ELR (cell line): ENCODE results near the gene CD2AP.
"Not testable (repeated sequence)": the region's sequence is repeated elsewhere in the genome, so short reads cannot be mapped to it uniquely, and the experiment has no call there.

ENCODE experiments used
- DNase-seq: peaks from one replicate; pipeline ENCODE4 v3.0.0-alpha.2; 2015; ENCODE audit warnings: low read depth

CD2AP gene

DNA sequence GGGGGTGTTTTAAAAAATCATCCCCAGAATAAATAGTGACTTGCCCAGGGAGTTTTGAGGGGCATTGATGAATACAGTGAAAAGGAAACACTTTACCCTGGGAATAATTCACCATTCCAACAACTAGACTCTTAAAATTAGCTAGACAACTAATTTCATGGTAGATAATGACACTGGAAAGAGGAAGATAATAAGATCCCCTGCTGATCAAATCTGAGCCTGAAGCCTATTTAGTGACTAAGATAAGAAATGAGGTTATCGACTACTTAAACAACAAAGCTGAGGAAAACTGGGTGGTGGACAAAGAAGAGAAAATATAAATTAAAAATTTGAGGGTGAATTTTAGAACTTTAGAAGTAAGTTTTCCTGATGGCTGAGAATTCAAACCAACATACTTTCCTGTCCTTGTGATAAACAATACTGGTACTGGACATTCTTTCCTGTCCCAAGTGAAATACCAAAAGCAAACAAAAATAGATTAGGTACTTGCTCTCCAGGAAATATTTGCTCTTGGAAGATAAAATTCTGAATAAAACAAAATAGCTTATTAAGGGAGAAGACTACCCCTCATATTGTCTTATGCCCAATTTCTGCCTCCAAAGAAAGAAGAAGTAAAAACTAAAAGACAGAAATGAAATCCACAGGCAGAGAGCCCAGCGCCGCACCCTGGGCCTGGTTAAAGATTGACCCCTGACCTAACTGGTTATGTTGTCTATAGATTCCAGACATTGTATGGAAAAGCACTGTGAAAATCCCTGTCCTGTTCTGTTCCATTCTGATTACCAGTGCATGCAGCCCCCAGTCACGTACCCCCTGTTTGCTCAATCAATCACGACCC is 156.8 kb downstream of the CD2AP start:
- DNase-seq, result no peak

DNA sequence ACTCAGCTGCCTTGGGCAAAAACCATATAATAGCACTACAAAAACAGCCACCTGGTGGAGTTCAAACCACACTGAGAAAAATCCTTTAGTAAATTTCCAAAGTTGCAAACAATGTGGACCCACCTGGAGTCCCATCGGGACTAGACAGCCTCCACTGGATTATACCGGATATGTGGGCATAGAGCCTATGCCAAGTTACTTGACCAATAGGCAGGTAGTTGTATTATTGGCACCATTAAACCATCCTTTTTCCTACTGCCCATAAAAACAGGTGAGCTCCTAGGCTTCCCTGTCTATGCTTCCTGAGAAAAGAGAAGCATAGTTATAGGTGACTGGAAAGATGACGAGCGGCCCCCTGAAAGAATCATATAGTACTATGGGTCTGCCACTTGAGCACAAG is 169.1 kb downstream of the CD2AP start:
- DNase-seq, result no peak

DNA sequence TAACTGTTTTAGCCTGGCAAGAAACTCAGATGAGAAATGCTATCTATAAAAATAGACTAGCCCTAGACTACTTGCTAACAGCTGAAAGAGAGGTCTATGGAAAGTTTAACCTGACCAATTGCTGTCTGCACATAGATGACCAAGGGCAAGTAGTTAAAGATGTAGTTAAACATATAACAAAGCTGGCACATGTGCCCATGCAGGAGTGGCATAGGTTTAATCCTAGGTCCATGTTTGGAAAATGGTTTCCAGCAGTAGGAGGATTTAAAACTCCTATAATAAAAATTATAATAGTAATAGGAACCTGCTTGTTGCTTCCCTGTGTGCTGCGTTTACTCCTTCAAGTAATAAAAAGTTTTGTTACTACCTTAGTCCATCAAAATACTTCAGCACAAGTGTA is 169.6 kb downstream of the CD2AP start:
- no peak for DNase-seq

DNA sequence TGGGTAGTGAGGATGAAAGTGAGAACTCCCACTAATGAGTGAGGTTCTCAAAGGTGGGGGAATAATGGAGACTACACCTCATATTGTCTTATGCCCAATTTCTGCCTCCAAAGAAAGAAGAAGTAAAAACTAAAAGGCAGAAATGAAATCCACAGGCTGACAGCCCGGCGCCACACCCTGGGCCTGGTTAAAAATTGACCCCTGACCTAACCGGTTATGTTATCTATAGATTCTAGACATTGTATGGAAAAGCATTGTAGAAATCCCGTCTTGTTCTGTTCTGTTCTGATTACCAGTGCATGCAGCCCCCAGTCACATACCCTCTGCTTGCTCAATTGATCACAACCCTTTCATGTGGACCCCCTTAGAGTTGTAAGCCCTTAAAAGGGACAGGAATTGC is 170.0 kb downstream of the CD2AP start:
- not testable (repeated sequence) for DNase-seq

DNA sequence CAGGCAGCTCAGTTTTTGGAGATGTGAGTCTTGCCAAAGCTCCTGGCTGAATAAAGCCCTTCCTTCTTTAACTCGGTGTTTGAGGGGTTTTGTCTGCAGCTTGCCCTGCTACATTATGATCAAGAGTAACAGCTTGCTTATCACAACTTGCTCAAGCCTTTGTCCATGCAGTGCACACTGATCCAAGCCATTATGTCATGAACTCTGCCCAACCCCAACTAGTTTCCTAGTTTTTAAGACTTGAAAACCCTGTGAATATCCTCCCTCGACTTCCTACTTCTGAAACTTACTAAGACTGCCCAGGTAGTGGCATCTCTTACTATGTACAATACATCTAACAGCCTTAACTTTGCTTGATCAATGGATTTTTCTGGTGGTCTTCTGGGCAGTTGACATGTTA is 170.4 kb downstream of the CD2AP start:
- DNase-seq, result no peak

DNA sequence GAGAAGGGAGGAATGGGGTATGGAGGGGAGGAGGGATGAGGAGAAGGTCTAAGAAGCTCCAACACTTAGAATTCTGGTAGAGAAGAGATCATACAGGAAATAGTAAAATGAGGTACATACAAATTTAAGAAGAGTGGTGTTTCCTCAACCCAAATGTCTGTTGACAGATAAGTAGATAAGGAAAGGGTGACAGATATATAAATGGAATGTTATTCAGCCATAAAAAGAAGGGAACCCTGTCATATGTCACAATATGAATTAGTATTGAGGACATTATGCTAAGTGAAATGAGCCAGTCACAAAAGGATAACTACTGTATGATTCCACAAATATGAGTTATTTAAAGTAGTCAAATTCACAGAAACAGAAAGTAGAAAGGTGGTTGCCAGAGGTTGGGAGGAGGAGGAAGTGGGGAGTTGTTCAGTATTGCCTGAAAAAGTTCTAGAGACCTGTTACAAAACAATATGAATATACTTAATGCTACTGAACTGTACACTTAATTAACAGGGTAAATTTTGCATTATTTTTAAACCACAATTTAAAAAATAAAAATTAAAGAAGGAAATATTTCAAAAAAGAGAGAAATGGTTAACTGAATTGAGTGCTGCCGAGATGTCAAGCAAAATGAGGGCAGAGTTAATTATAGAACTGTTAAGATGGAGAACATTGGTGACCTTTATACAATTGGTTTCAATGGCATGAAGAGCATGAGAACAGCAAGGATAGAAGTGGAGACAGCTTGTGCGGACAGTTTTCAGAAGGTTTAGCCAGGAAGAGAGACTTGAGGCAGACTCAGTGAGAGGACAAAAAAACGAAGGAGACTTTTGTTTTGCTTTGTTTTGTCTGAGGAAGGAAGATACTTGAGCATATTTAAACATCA is 173.2 kb downstream of the CD2AP start:
- no peak for DNase-seq

DNA sequence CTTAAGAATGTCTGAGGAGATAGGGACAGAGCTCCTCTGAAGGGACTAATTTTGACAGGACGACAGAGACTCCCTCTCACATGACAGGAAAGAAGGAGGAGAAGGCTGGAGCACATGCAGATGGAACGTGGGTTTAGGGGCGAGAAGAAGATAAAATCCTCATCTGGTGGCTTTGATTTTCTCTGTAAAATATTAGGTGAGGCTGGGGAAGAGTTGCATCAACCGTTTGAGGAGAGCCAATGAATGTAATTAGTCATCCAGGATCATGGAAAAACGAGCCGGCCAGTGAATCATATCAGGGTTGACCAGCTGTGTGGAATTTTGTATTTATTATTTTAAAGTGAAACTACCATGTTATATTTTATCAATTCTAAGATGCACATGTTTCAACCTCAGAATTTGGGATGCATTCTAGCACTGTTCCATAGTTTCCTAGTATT is 173.9 kb downstream of the CD2AP start:
- peak; percentile 69 for DNase-seq

DNA sequence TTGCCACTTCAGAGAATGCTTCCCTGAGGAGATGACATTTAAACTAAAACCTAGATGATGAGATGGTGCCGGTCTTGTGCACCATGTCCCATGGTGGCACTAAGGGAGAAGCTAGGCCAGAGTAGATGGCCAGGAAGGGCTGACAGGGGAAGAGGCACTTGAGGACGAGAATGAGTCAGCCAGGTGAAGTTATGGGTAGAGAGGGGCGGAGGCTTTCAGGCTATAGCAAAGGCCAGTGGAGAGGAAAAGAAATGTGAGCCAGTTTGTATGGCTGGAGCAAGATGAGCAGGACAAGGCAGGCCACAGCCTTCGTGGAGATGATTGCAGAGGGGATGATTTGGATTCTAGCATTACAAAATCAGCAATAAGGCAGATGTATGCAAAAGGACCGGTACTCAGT is 176.1 kb downstream of the CD2AP start:
- DNase-seq, result no peak

DNA sequence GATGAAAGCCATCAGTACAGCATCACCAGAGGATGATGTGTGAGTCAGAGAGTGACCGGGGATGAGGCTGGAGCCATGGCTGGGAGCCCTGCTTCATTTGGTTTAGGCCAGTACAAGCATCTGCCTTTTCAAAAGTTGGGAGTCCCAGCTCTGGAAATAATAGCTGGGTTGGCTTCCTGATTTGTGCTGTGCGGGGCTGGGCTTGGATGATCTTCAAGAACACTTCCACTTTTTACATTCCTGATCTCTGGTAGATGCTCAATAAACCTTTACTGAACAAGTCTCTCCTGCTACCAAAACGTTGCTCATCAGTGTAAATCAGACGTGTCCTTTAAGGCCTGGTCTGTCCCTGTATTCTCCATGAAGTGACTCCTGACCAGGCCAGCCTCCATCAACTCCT is 176.7 kb downstream of the CD2AP start:
- peak; percentile 28 for DNase-seq

DNA sequence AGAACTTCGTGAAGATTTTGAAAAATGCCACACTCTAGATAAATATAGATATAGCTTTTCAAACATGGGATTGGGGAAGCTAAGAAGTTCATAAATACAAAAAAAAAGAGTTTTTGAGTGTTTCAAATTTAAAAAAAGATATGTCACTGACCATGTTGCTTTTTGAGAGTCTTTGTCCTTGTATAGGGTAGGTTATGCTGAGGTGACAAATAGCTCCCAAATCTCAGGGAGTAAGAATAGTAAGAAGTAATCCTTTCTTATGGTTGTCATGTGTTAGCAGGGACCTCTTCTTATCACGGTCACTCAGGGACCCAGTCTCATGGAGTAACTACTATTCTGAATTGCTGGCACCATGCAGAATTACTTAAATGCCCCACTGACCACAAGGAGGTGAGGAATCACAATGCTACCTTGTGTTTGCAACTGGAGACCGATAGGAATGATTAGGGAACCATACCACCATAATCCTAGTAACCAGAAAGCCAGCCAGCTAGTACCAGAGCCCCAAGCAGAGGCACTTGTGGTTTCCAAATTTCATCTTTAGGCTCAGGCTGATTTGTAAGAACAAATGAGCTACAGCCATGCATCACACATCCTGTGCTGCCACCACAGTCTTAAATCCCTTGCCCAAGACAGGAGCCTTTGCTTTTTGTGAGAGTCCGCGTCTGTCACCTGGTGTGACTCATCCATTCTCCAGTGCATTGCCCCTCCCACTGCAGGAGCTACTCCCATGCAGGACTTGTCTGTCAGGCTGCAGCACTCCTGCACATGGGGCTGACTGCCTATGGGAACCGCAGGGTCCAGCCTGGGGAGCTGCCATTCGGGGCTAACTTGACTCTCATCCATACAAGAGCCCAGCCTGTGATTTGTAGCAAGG is 178.4 kb downstream of the CD2AP start:
- peak; percentile 68 for DNase-seq

DNA sequence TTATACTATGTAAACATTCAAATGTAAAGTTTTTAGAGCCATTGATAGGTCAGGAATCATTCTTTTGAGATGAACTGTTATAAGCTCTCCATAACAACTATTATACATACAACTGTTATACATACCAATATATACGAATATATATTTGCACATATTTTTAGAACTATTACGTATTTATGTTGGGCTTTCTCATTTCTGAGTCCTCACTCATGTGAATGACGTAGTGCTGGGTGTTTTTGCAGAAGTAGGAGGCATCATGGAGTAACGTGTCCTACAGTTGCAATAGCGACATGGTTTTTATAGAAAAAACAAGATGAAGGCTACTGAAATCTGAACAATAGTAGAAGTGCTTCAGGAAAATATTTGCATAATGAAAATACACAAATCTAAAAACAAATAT is 184.4 kb downstream of the CD2AP start:
- DNase-seq, result no peak

DNA sequence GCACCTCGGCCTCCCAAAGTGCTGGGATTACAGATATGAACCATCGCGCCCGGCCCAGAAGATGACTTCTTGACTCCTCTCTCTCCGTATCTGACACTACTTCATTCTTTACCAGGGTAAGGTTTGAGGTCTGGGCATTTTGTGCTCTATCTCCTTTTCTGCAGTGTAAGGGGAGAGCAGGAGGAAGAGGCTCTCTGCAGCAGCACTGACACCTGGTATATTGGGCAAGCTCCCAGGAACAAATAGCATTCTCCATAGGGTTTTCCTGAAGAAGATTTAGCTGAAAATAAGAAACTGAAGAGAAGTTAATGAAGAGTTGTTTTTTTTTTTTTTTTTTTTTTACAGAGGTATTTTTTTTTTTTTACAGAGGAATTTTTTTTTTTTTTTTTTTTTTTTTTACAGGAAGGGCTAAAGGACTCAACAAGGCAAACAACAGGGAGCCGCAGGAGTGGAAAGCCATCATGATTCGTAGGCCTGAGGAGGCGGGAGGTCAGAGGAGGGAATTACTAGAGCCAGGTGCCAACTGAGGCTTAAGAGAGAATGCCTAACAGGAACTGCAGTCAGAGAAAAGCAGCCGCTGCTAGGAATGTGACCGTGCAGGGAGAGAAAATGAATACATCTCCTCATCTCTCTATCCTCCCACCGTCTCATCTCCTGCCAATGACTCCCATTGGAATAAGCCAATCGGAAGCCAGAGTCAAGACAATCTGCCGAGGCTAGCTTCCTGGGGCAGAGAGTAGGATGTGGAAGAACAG is 186.1 kb downstream of the CD2AP start:
- DNase-seq, result no peak

DNA sequence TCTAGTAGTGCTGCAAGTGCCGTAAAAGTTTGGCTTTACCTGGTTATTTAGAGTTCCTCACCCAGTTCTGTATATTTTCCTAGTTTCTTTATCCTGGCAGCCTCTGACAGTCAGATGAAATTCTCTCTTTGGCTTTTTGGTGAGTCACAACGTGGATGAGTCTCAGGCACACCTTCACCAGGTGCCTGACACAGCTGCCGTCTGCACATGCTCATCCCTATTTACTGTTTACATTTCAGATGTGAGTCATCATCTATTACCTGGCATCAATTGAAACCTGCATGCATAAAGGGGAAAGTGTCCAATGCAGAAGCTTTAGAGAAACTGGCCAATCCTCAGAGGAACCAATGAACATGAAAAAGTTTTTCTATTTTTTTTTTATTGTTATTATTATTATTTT is 187.5 kb downstream of the CD2AP start:
- no peak for DNase-seq

DNA sequence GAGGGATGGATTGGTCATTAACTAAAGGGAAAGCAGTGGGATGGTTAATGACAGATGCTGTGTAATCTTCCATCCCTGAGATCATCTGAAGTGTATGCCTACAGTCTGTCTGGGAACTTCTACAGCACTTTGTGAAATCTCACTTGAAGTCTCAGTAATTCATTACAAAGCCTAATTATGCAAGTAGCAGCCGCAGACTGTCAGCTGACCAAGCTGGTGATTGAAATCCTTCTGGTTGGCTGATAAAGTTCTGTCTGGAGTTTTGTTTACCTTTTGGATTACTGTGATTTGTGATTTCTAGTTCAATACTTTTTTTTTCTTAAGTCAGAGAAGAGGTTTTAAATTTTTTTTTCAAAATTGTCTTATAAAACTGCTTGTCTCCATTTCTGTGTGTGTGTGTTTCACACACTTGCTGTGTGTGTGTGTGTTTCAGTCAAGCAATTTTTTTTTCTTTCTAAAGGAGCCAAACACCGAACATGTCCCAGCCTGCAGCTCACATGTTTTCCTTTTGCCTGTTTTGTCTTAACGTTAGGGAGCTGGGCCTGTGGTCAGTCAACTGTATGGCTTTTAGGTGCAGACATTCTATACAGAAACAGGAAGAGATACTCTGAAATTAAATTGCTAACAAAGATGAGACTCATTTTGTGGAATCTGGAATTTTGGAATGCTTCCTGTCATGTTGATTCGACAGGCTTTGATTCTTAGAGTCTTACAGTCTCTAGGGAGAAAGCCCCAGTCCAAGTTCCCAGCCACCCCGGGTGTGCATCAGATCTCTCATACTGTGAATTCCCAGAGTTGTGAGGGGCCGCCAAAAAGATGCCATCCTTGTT is 192.3 kb downstream of the CD2AP start:
- DNase-seq, result peak; percentile 3

DNA sequence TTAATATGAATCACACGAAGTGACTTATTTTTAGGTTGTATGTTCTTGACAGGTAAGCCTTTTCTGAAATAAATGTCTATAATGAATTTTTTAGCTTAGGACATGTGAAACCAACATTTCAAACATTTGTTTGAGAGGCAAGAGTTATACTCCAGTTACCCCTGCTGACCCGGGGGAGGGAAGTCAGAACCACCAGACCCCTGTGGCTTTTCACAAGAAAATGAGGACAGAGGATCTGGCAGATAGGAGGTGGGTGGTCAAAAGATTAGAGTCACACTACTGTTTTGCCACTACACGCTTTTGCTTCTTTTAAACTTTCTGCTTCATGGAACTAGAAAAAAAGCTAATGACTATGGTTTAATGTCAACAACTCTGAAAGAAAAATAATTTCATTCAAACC is 193.3 kb downstream of the CD2AP start:
- DNase-seq, result no peak

DNA sequence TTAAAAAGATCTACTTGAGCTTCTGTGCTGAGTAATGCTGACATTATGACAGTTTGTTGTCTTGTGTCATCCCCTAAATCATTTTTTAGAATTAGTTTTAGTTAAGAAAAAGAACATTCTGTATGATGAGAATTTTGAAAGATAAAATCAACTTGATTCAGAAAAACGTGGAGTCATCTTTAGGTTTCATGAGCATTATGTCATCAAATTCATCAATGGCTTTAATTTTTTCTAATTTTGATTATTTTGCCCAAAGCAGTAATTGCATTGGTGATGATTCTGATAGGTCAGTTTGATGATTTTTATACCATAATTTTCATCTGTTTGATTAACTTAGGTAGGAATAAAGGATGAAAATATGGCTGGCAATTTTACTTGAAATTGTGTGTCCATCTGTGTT is 194.2 kb downstream of the CD2AP start:
- DNase-seq, result no peak

DNA sequence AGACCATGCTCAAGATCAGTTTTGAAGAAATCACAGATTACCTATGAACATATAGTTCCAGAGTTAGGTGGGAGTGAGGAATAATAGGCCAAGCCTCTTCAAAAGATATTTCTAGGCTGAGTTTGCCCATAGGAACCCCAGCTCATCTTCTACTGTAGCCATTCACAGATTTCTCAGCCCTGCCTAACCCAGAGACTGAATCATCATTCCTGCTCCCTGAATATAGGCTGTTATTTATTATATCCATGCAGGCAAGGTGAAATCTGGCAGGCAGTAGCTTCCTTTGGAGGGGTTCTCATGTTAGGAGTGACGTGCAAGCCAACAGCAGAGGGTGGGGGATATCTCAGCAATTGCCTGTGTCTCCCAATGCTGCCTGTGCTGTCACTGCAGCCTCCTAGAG is 195.2 kb downstream of the CD2AP start:
- DNase-seq, result peak; percentile 20

DNA sequence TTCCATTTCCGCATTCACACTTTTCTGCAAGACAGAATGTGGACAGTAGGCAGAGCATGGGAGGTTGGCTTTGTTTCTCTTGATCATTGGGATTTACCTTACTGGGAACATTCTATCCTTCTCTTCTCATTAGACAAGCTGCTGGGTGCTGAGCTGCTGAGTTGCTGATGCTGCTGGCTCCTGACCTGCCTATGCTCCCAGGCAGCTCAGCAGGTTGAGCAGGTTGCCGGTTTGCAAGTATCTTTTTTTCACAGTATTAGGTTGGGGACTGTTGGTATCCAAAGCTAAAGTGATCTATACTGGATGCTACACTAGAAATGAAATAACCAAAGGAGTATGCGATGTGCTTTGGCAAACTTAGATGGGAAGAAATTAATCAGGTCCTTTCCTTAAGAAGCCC is 197.1 kb downstream of the CD2AP start:
- DNase-seq, result no peak
